PC-9 (cell line): ENCODE data around the gene FUT9.

Experiments used
- CTCF ChIP-seq: fragments of 200-600 bp; sonication (generic); conservative IDR thresholded peaks from 2 replicates; pipeline ENCODE4 v1.6.1; 2017; ENCODE audit warnings: mixed run types, antibody characterized with exemption, mild to moderate bottlenecking, moderate library complexity
- EZH2 ChIP-seq: fragments of 200-600 bp; sonication (generic); IDR thresholded peaks from 2 replicates; pipeline ENCODE4 v1.8.0; 2017; ENCODE audit warnings: antibody characterized with exemption, low read depth

GRCh38 chr6:96213784-96214183 lies 198.0 kb downstream of the FUT9 start:
- TF ChIP-seq CTCF (no peak), EZH2 (no peak)
